ENCODE measurements around the gene UBL3.

- TF ChIP-seq POLR2AphosphoS5 (IDR thresholded peaks at IDR 0.05; ENCODE audit: low read depth, low read length) = no peak
- TF ChIP-seq, protein P1, sequence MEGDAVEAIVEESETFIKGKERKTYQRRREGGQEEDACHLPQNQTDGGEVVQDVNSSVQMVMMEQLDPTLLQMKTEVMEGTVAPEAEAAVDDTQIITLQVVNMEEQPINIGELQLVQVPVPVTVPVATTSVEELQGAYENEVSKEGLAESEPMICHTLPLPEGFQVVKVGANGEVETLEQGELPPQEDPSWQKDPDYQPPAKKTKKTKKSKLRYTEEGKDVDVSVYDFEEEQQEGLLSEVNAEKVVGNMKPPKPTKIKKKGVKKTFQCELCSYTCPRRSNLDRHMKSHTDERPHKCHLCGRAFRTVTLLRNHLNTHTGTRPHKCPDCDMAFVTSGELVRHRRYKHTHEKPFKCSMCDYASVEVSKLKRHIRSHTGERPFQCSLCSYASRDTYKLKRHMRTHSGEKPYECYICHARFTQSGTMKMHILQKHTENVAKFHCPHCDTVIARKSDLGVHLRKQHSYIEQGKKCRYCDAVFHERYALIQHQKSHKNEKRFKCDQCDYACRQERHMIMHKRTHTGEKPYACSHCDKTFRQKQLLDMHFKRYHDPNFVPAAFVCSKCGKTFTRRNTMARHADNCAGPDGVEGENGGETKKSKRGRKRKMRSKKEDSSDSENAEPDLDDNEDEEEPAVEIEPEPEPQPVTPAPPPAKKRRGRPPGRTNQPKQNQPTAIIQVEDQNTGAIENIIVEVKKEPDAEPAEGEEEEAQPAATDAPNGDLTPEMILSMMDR (IDR thresholded peaks at IDR 0.05 in 2 of 3, conservative IDR thresholded peaks at IDR 0.05 in 1 of 3; ENCODE audit: borderline replicate concordance in 1 of 3, insufficient read depth in 1 of 3, low read depth in 2 of 3, low read length in 2 of 3) = no peak
- no peak for TF ChIP-seq CEBPB (IDR thresholded peaks at IDR 0.05; ENCODE audit: low read depth)
- no peak for TF ChIP-seq POLR2A (IDR thresholded peaks at IDR 0.05; ENCODE audit: borderline replicate concordance, extremely low read depth, insufficient read depth, insufficient read length)
- TF ChIP-seq EZH2 (IDR thresholded peaks at IDR 0.05) = no peak
- TF ChIP-seq ZFX (IDR thresholded peaks at IDR 0.05) = no peak
- TF ChIP-seq SIN3A (IDR thresholded peaks at IDR 0.05; ENCODE audit: low read depth) = no peak
These were observed 38.7 kb upstream of the UBL3 start for GRCh38 chr13:29889111-29889510.
